Kidney (tissue), 14 donors: ENCODE results near the gene TTC31. TPM values are rescaled to one million over a fixed set of nuclear protein-coding genes. Genes with fewer than 3 reads are reported as not detected.

Source experiments
- DNase-seq, 5 donors: peaks; one replicate each; pipeline ENCODE4 v3.0.0-alpha.2; 2013 to 2020
- FAIRE-seq: peaks from 2 replicates; lab custom pipeline; 2012; peaks lifted over from hg19 to GRCh38; lab: Jason Lieb, UNC
- H3K27ac ChIP-seq, 2 donors: one replicate each; pipeline ENCODE4 v1.7.0; 2013; ENCODE audit warnings: low read depth in 2 of 2, low read length in 2 of 2, inconsistent platforms in 1 of 2
- H3K27me3 ChIP-seq: one replicate; pipeline ENCODE4 v1.7.1; 2013; ENCODE audit warnings: low read length, inconsistent platforms; ENCODE audit not compliant: control insufficient read depth, insufficient read depth
- H3K36me3 ChIP-seq, 3 donors: one replicate each; pipeline versions ENCODE4 v1.7.0 to v1.7.1; 2013; ENCODE audit warnings: low read length in 3 of 3, control low read depth in 1 of 3, inconsistent platforms in 1 of 3; ENCODE audit not compliant: insufficient read depth in 3 of 3, control insufficient read depth in 2 of 3
- H3K4me1 ChIP-seq, 3 donors: one replicate each; pipeline versions ENCODE4 v1.7.0 to v1.7.1; 2013; ENCODE audit warnings: low read length in 3 of 3, inconsistent platforms in 1 of 3, low read depth in 1 of 3; ENCODE audit not compliant: control insufficient read depth in 2 of 3, insufficient read depth in 2 of 3
- H3K4me3 ChIP-seq, 3 donors: one replicate each; pipeline versions ENCODE4 v1.7.0 to v1.8.1; 2013; ENCODE audit warnings: low read length in 3 of 3, control low read depth in 1 of 3, inconsistent platforms in 1 of 3
- H3K9ac ChIP-seq, 3 donors: one replicate each; pipeline versions ENCODE4 v1.7.0 to v1.7.1; 2013; ENCODE audit warnings: low read length in 3 of 3, control low read depth in 1 of 3, inconsistent platforms in 1 of 3
- H3K9me3 ChIP-seq, 3 donors: one replicate each; pipeline versions ENCODE4 v1.7.0 to v1.7.1; 2013; ENCODE audit warnings: low read length in 3 of 3, control low read depth in 1 of 3, inconsistent platforms in 1 of 3; ENCODE audit not compliant: control insufficient read depth in 2 of 3, insufficient read depth in 1 of 3
- CTCF ChIP-seq: IDR thresholded peaks from 3 replicates; pipeline ENCODE4 v1.5.1; 2012; ENCODE audit warnings: mild to moderate bottlenecking, moderate library complexity, borderline replicate concordance; ENCODE audit not compliant: insufficient read depth; ENCODE audit errors: extremely low read depth
- intact Hi-C: fragments of 100-400 bp; cut with DNase I; formaldehyde crosslinking; loops from one replicate; pipeline ENCODE4 v1.11.1; 2022
- polyA plus RNA-seq: library from polyadenylated mRNA; stranded (reverse); fragments of 350-450 nt; fragmentation: Illumina TruSeq; extraction: RNeasy Lipid Tissue Mini Kit (QIAGEN cat#74804); gene quantifications from one replicate; pipeline ENCODE4 v1.2.3, GENCODE V29; 2014; ENCODE audit warnings: low read depth, low replicate concordance; ENCODE audit not compliant: insufficient read depth
- total RNA-seq: library from RNA; stranded (reverse); fragmentation: NEBNext Ultra II Directional; extraction: Animal tissue kit (Norgen Biotek cat#: 25700); gene quantifications from one replicate; pipeline ENCODE4 v1.2.1, GENCODE V29; 2021
- donor health status: control.
- donor health status: control.
- donor health status: control.
- donor health status: control.
- donor health status: control.
- donor health status: DM: yes; HTN: yes; CAD: no.
- donor health status: Normal renal cell carcinoma (clear cell type).

Gene TTC31
- total and polyA plus RNA-seq, 2 donors from 2014 or later = 11.5 to 29.1 TPM

DNA sequence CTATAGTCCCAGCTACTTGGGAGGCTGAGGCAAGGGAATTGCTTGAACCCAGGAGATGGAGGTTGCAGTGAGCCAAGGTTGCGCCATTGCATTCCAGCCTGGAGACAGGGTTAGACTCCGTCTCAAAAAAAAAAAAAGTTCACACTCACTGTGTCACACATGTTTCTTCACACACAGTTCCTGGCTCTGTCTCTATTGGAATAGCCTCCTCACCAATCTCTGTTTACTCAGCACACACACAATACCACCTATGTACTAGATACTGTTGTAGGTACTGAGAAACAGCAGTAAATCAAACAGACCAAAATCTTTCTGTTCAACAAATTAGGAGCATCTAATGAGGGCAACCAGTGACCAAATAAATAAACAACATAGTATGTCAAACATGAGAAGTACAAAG lies 3.3 kb downstream of the TTC31 start:
- intact Hi-C loops = loop anchor here (5.0 kb wide), 1 partner anchor 101 kb away; no protein-coding TSS in a partner anchor
- H3K4me1 ChIP-seq = peaks cover 0 to 13% (median 6%) of the 10 kb centered on the region in 3 donors
- no peak overlapping the region for H3K27ac ChIP-seq
- H3K9me3 ChIP-seq = no peaks in the 10 kb centered on the region
- H3K27me3 ChIP-seq = no peaks in the 10 kb centered on the region
- peaks cover 0 to 13% (median 11%) of the 10 kb centered on the region in 3 donors for H3K36me3 ChIP-seq
- DNase-seq (no peak), FAIRE-seq (no peak)
- no peak for TF ChIP-seq CTCF
- no peak overlapping the region for H3K9ac ChIP-seq
- H3K4me3 ChIP-seq = no peak overlapping the region

DNA sequence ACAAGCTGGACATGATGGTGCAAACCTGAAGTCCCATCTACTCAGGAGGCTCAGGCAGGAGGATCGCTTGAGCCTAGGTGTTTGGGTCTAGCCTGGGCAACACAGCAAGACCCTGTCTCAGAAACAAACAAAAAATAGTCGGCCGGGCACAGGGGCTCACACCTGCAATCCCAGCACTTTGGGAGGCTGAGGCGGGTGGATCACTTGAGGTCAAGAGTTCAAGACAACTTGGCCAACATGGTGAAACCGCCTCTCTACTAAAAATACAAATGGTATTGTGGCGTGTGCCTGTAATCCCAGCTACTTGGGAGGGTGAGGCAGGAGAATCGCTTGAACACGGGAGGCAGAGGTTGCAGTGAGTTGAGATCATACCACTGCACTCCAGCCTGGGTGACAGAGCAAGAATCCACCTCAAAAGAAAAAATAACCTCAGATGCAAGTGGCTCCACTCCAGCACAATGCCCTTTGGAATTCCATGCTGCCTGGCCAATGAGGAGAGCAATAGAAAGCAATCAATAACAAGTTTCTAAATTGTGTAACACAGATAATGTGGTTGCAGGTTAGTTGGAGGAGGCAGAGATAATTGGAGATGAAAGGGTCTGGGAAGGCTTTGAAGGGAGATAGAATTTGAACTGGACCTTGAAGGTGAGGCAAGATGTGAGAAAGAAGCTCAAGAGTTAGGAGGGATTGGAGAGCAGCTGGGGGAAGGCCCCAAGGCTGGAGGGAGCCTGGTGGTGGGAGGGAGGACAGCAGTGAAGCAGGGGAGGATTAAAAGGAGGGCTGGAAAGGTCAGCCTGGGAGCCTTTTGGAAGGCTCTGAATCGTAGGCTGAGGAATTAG lies 6.0 kb downstream of the TTC31 start:
- intact Hi-C loops = loop anchor here (5.0 kb wide), 1 partner anchor 98 kb away; no protein-coding TSS in a partner anchor
- no peak for FAIRE-seq
- no peaks in the 10 kb centered on the region for H3K4me1 ChIP-seq

DNA sequence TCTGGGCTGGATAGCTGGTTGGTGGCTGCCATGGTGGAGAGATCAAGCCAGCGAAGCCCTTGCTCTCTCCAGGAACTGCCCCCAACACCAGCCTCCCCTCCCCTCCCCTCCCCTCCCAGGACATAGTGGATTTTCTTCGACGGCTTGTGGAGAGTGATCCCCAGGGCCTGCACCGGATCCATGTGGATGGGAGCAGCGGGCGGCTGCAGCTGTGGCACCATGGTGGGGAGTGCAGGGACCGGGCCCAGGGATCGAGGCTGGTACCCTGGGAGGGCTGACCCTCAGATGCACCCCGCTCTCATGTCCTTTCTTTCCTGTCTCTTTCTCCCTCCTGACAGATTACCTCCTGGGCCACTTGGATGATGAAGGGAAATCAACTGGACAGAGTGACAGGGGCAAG lies 7.0 kb downstream of the TTC31 start:
- Histone ChIP-seq H3K4me3 (no peak overlapping the region), H3K36me3 (peaks cover 0 to 30% (median 28%) of the 10 kb centered on the region in 3 donors), H3K4me1 (no peaks in the 10 kb centered on the region), H3K9ac (no peak overlapping the region), H3K27me3 (no peaks in the 10 kb centered on the region), H3K27ac (no peak overlapping the region), H3K9me3 (no peaks in the 10 kb centered on the region)
- intact Hi-C loops = loop anchor here (5.0 kb wide), 1 partner anchor 97 kb away; no protein-coding TSS in a partner anchor
- FAIRE-seq (no peak), DNase-seq (no peak)
- no peak for TF ChIP-seq CTCF

More for the DNA sequence above, 6.0 kb downstream of the TTC31 start:
- H3K36me3 ChIP-seq = peaks cover 0 to 30% (median 28%) of the 10 kb centered on the region in 3 donors
- no peaks in the 10 kb centered on the region for H3K9me3 ChIP-seq
- no peak overlapping the region for H3K4me3 ChIP-seq
- no peak for DNase-seq
- TF ChIP-seq CTCF = no peak
- no peaks in the 10 kb centered on the region for H3K27me3 ChIP-seq
- H3K9ac ChIP-seq = no peak overlapping the region
- H3K27ac ChIP-seq = no peak overlapping the region
